Hypothalamus (tissue), 51 donors: ENCODE data around the gene DCLK2.
A peak's percentile ranks its signal among the peaks of the same experiment; 100 is the strongest.

ENCODE experiments used
- DNase-seq, 51 donors: peaks; one replicate each; lab custom pipeline; 2025; lab: John Stamatoyannopoulos, UW

Gene DCLK2

DNA sequence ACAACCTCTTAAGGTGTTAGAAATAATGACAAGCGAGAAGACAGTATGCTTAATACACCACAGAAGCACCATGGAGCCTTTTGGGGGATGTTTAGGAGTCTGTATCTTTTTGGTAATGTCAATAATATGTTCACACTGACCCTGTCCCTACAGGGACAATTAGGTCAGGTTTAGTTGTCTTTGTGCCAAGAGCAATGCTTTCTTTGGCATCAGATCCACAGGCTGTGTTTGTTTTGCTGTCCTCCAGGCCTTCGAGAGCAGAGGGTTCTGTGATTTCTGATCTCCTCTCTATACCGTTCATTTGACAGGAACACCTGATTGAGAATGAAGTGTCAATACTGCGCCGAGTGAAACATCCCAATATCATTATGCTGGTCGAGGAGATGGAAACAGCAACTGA, 153.8 kb downstream of the DCLK2 start:
- DNase-seq: no peak

GRCh38 chr4:150234246-150234645, 156.0 kb downstream of the DCLK2 start:
- no peak for DNase-seq

DNA sequence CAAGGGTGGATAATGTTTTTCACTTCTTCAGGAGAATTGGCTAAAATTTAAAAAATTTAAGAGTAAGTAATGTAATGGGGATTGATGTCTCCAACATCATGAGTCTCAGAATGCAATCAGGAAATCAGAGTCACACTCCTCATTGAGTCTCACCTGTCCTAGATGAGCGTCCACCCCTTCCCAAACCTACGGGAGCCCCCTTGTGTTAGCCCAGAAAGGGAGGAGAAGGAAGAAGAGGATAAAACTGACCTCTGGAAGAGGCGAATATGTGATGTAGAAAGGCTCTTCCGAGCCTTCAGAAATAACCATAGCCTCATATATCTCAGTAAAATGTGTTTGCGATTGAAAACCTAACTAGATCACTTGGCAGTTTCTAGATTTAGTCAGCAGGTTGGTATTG, 157.1 kb downstream of the DCLK2 start:
- no peak for DNase-seq

- DNase-seq: no peak
Observed at GRCh38 chr4:150235808-150236271, 157.6 kb downstream of the DCLK2 start.

DNA sequence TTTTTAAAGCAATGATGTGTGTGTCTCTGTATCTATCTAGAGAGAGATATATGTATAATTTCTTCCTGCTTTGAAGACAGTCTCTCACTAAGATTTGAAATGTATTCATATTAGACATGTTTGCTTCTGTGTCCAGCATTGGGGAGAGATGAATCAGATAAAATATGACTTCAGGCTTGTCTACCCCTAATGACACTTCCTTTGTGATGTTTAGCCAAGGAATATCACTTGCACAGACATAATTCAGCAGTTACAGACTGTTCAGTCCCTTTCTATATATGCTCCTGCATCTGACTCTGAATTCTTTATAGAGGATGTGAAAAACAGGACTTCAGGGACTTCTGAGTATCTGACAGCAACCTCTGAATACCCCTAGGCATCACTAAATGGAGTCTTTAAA, 158.4 kb downstream of the DCLK2 start:
- no peak for DNase-seq

GRCh38 chr4:150237110-150237872, 159.0 kb downstream of the DCLK2 start:
- DNase-seq: no peak

DNA sequence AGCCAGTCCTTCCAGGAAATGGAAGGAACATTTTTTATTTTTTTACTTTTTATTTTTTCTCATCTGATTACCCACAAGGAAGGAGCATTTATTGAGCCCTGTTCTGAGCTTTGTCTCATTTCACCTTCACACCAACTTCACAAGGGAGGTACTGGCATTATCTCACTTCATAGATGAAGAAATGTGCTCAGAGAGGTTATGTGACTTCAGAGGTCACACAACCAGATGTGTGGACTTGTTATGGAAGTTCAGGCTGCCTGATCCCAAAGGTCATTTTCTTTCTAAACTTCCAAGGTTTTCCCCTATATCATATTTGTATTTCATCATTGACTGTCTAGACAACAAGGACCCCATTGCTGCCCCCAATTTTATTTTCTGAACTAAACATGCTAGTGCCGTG, 160.3 kb downstream of the DCLK2 start:
- DNase-seq: no peak

DNA sequence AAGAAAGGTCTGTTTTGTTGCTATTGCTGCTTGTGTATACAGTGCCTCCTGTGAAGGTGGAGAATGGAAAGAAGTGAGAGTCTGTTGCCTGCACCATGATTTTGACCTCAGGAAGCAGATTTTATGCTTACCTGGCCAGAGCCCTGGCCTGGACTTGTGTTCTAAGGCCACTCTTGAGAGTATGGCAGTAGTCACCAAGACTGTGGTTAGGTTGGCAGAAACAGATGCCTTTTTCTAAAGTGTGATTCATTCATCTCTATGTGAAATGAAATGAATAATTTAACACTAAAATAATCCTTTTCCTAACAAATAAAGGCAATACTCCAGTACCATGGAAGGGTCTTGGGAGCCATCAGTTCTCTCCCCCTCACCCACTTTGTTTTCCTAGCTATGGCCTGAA, 161.8 kb downstream of the DCLK2 start:
- DNase-seq: no peak

- DNase-seq: peak in 12 of 51 donors; percentile 4 to 58 (median 25)
Observed at GRCh38 chr4:150242820-150243458, 164.7 kb downstream of the DCLK2 start.

DNA sequence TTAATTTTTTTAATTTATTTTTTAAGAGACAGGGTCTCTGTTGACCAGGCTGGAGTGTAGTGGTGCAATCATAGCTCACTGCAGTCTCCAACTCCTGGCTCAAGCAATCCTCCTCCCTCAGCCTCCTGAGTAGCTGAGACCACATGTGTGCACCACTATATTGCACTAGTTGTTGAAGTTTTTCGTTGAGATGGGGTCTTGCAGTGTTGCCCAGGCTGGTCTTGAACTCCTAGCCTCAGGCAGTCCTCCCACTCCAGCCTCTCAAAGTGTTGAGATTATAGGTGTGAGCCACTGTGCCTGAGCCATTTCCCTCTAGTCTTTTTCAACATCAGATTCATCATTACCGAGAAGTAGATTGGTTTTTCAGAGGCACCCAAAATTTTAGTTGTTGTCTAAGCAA, 165.7 kb downstream of the DCLK2 start:
- no peak for DNase-seq

GRCh38 chr4:150244600-150244999, 166.4 kb downstream of the DCLK2 start:
- DNase-seq: no peak

- no peak for DNase-seq
Observed at GRCh38 chr4:150247184-150247583, 168.9 kb downstream of the DCLK2 start.

- DNase-seq: no peak
Observed at GRCh38 chr4:150248181-150248580, 169.9 kb downstream of the DCLK2 start.

GRCh38 chr4:150250293-150250997, 172.2 kb downstream of the DCLK2 start:
- DNase-seq: no peak

DNA sequence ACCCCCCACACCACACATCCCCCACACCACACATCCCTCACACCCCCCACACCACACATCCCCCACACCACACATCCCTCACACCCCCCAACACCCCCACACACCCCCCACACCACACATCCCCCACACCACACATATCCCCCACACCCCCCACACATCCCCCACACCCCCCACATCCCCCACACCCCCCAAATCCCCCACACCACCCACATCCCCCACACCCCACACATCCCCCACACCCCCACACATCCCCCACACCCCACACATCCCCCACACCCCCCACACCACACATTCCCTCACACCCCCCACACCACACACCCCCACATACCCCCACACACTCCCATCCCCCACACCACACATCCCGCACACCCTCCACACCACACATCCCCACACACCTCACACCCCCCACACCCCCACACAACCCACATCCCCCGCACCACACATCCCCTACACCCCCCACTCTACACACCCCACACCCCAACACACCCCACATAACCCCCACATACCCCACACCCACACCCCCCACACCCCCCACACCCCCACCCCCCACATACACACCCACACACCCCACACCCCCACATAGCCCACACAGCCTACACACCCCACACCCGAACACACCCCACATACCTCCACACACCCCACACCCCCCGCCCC, 172.9 kb downstream of the DCLK2 start:
- DNase-seq: peak in 1 of 51 donors; percentile 15

DNA sequence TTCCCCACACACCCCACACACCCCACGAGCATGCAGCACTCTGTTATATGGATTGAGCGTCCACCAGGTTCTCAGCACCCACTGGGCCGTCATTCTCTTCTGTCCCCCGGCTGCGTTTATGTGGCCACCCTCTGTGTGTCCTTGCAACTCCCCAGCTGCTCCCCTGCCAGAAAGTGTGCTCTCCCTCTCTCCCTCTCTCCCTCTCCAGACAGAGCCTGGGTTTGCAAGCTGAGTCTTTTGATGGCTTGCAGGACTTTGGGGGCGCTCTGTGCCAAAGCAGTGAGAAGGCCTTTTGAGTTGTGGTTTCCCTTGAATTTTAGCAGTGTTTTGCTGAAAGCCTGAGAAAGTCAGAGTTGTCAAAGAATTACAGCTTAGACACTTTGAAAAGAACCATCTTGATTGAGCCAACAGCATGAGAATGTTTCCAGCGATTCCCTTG, 173.5 kb downstream of the DCLK2 start:
- DNase-seq: peak in 17 of 51 donors; percentile 9 to 61 (median 32)

- DNase-seq: no peak
Observed at GRCh38 chr4:150252306-150252705, 174.1 kb downstream of the DCLK2 start.

DNA sequence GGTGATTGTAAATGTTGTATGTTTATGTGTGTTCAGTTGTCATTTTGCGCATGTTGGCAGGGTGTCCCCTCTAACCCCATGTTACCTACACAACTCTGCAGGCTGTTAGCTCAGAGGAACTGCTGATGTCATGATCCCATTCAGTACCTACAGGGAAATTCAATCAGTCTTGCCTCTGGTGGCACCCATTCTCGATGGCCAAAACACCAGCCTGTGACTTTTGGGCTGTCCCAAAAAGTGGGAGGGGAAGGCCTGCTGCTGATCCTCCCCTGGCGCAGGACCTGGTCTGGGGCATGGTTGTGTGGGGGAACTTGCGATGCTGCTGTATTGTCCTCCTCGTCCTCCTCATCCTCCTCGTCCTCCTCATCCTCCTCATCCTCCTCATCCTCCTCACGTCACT, 174.5 kb downstream of the DCLK2 start:
- no peak for DNase-seq

DNA sequence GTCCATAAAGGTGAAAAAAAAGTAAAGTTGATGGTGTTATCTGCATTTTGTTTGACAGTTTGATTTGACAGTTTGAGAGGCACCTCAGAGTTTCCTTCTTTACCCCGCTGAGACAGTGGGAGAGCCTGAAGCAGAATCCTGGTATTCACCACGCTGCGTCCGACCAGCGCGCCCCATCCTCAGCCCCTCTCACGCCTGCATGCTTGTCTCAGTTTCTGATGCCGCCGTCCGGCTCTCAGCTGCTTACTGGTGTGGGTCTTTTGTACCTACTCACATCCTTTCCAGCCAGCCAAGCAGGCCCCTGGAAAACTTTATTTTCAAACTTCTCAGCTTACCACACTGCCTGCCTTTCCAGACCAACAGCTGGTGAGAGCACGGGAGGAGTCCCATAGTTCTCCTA, 175.2 kb downstream of the DCLK2 start:
- no peak for DNase-seq

DNA sequence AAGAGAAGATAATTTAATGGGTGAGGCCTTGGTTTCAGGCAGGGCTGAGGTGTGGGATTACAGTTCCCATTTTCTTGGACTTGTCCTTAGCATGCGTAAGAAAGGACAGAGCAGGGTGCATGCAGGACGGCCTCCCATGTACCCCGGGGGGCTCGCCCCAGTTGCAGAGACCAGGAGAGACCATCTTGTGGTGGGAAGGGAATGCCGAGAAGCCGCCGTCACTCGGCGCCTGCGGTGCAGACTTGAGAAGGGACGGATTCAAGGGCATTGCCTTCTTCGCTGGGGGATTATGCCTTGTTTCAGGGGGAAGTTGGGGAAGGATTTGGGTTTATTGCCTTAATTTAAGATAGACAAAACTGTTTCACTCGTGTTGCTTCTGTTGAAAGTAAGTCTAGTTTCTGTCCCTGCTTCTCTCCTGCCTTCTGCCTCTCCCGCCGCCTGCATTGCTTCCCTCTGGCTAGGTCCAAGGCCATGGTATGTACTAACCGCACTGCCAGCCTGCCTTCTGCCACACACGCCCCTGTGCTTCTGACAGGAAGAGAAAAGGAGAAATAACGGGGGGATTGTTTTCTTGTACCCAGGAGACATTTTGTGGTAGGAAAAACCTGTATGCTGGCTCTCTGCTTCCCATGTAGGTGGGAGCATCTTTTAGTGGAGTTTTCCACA, 175.9 kb downstream of the DCLK2 start:
- no peak for DNase-seq
